Vagina (tissue), 2 donors: ENCODE data around the gene CD83. TPM values are rescaled to one million over a fixed set of nuclear protein-coding genes. Genes with fewer than 3 reads are reported as not detected.

Experiments used
- DNase-seq, 2 donors: peaks; one replicate each; pipeline ENCODE4 v3.0.0-alpha.2; 2017; ENCODE audit errors: extremely low spot score in 2 of 2
- H3K27ac ChIP-seq: fragments of 200-600 bp; sonication (generic); one replicate; pipeline ENCODE4 v1.5.1; 2019
- H3K27me3 ChIP-seq: fragments of 200-600 bp; sonication (generic); one replicate; pipeline ENCODE4 v1.5.1; 2019
- H3K36me3 ChIP-seq, 2 donors: fragments of 200-600 bp; sonication (generic); one replicate each; pipeline ENCODE4 v1.5.1; 2017 to 2019
- H3K4me1 ChIP-seq: fragments of 200-600 bp; sonication (generic); one replicate; pipeline ENCODE4 v1.5.1; 2019
- H3K4me3 ChIP-seq, 2 donors: fragments of 200-600 bp; sonication (generic); 1 replicate in 1 of 2; 2 replicates in 1 of 2; pipeline ENCODE4 v1.5.1; 2016 to 2019
- H3K9me3 ChIP-seq: fragments of 200-600 bp; sonication (generic); one replicate; pipeline ENCODE4 v1.5.1; 2019
- POLR2A ChIP-seq, 2 donors: fragments of 450-650 bp; IDR thresholded peaks; one replicate each; pipeline ENCODE4 v1.6.1; 2017; ENCODE audit warnings: antibody characterized with exemption in 2 of 2, mild to moderate bottlenecking in 2 of 2, moderate library complexity in 2 of 2
- POLR2AphosphoS5 ChIP-seq, 2 donors: sonication (generic); formaldehyde crosslinking; IDR thresholded peaks; one replicate each; pipeline ENCODE4 v1.9.0; 2017; ENCODE audit warnings: antibody characterized with exemption in 2 of 2, mild to moderate bottlenecking in 2 of 2, low read depth in 1 of 2; ENCODE audit not compliant: insufficient read depth in 1 of 2
- intact Hi-C: fragments of 100-400 bp; cut with DNase I; formaldehyde crosslinking; loops from one replicate; pipeline ENCODE4 v1.15.1; 2023
- total RNA-seq: library from RNA; depleted of rRNA; stranded (reverse); fragments of >200 nt; gene quantifications from one replicate; pipeline ENCODE4 v1.2.3, GENCODE V29; 2016
- TF ChIP-seq, protein P1 (sequence below), 3 experiments: fragments of 450-650 bp in 2 of 3; fragments of 200-600 bp in 1 of 3; sonication (generic) in 1 of 3; IDR thresholded peaks; one replicate each; pipeline ENCODE4 v1.5.1; 2017 to 2019; ENCODE audit warnings: antibody characterized with exemption in 3 of 3, mild to moderate bottlenecking in 2 of 3, moderate library complexity in 2 of 3

CD83 gene
- total RNA-seq, 1 donor from 2014 or later: 26.0 TPM

DNA sequence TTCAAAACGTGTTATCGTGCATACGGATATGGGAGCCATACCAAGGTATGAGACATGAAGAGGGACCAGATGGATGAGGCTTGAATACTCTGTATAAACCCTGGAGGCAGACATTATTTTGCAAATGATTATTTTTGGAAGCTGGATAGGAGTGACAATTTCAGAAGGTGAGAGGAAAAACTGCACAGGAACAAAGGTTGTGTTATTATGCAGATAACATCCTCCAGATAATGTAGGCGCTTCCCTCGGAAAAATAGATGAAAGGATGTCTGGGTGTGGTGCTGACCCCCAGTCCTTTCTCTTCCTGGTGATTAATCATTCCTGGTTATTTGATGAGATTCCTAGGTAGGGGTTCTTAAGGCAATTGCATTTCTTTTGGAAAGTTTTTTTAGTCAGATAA is 36.4 kb upstream of the CD83 start:
- Histone ChIP-seq H3K27me3 (no peaks in the 10 kb centered on the region), H3K4me3 (no peak overlapping the region), H3K36me3 (no peaks in the 10 kb centered on the region), H3K4me1 (peaks cover under 1% of the 10 kb centered on the region), H3K27ac (no peak overlapping the region), H3K9me3 (no peaks in the 10 kb centered on the region)
- intact Hi-C loops: no loop called here
- no peak for DNase-seq
- TF ChIP-seq POLR2A (IDR thresholded peaks at IDR 0.05) (no peak), POLR2AphosphoS5 (IDR thresholded peaks at IDR 0.05; ENCODE audit: insufficient read depth in 1 of 2, low read depth in 1 of 2) (no peak)
- TF ChIP-seq, protein P1, sequence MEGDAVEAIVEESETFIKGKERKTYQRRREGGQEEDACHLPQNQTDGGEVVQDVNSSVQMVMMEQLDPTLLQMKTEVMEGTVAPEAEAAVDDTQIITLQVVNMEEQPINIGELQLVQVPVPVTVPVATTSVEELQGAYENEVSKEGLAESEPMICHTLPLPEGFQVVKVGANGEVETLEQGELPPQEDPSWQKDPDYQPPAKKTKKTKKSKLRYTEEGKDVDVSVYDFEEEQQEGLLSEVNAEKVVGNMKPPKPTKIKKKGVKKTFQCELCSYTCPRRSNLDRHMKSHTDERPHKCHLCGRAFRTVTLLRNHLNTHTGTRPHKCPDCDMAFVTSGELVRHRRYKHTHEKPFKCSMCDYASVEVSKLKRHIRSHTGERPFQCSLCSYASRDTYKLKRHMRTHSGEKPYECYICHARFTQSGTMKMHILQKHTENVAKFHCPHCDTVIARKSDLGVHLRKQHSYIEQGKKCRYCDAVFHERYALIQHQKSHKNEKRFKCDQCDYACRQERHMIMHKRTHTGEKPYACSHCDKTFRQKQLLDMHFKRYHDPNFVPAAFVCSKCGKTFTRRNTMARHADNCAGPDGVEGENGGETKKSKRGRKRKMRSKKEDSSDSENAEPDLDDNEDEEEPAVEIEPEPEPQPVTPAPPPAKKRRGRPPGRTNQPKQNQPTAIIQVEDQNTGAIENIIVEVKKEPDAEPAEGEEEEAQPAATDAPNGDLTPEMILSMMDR (IDR thresholded peaks at IDR 0.05): no peak

DNA sequence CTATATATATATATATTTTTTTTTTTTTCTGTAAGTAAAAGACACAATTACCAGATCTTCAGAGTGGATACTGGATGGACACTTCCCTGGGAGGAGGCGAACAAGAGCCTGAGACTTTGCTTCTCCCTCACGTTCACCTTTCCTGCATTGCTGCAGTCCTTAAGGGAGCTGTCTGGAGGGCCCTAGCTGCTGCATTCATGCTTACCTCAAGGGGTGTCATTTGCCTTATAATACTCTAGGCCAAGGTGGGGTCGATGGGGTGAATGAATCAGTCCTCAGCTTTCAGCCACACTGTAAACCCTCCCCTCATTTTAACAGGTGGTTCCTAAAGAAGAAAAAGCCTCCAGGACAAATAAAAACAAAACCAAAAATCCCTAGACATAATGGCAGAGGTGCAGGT is 34.8 kb upstream of the CD83 start:
- Histone ChIP-seq H3K4me1 (no peaks in the 10 kb centered on the region), H3K27me3 (no peaks in the 10 kb centered on the region), H3K4me3 (no peak overlapping the region), H3K9me3 (no peaks in the 10 kb centered on the region), H3K27ac (no peak overlapping the region), H3K36me3 (no peaks in the 10 kb centered on the region)
- intact Hi-C loops: no loop called here
- no peak for TF ChIP-seq POLR2AphosphoS5 (IDR thresholded peaks at IDR 0.05; ENCODE audit: insufficient read depth in 1 of 2, low read depth in 1 of 2)
- no peak for DNase-seq

DNA sequence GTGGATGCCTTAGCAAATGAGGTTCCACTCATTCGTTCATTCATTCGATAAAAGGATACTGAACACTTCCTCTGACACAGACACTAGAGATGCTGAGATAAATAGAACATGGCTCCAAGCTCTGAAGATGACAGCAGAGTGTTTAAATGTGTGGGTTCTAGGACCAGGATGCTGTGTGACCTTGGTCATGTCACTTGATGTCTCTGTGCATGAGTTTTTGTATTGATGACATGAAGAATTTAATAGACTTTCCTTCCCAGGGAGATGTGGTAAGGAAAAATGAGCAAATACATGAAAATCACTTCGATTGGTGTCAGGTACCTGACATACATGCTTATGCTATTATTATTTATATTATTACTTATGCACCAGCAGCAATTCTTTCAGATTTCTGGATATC is 34.3 kb upstream of the CD83 start:
- H3K4me1 ChIP-seq: no peaks in the 10 kb centered on the region

DNA sequence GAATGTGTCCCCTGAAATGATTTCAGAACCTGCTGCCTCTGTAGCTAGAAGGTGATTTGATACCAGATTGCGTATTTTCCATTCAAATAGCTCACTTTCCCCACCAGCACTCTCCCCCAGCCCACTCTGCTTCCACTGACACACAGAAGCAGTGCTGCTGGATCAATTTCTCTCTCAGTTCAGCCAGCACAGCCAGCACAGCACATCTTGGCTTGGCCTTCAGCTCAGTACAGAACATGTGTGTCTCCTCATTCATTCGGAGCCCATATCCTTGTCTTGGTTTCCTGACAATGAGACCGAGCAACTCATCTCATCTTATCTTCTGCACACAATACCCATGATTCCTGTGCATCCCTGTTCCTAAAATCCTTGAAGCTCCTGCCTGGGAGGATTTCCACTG is 33.8 kb upstream of the CD83 start:
- Histone ChIP-seq H3K27ac (no peak overlapping the region), H3K4me3 (no peak overlapping the region), H3K27me3 (no peaks in the 10 kb centered on the region), H3K36me3 (no peaks in the 10 kb centered on the region), H3K4me1 (no peaks in the 10 kb centered on the region), H3K9me3 (no peaks in the 10 kb centered on the region)
- TF ChIP-seq, protein P1 (IDR thresholded peaks at IDR 0.05): no peak
- TF ChIP-seq POLR2AphosphoS5 (IDR thresholded peaks at IDR 0.05; ENCODE audit: insufficient read depth in 1 of 2, low read depth in 1 of 2) (no peak), POLR2A (IDR thresholded peaks at IDR 0.05) (no peak)
- no peak for DNase-seq
- intact Hi-C loops: no loop called here

More for the DNA sequence above, 34.3 kb upstream of the CD83 start:
- TF ChIP-seq POLR2A (IDR thresholded peaks at IDR 0.05) (no peak), POLR2AphosphoS5 (IDR thresholded peaks at IDR 0.05; ENCODE audit: insufficient read depth in 1 of 2, low read depth in 1 of 2) (no peak)
- TF ChIP-seq, protein P1 (IDR thresholded peaks at IDR 0.05): no peak
- no peak overlapping the region for H3K27ac ChIP-seq
- no peak overlapping the region for H3K4me3 ChIP-seq
- H3K36me3 ChIP-seq: no peaks in the 10 kb centered on the region
- H3K27me3 ChIP-seq: no peaks in the 10 kb centered on the region
- intact Hi-C loops: no loop called here
- H3K9me3 ChIP-seq: no peaks in the 10 kb centered on the region
- DNase-seq: no peak

DNA sequence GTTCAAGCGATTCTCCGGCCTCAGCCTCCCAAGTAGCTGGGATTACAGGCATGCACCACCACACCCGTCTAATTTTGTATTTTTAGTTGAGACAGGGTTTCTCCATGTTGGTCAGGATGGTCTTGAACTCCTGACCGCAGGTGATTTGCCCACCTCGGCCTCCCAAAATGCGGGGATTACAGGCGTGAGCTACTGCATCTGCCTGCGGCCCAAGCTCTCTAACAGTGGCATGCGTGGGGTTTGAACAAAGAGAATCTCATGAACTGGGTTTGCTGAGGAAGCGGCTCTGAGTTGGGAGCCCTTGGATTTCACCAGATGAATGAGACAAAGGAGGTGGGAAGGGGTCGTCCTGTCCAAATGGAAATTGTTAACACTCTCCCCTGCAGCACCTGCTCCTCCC is 33.2 kb upstream of the CD83 start:
- no peak for DNase-seq
- H3K4me3 ChIP-seq: no peak overlapping the region
- TF ChIP-seq POLR2A (IDR thresholded peaks at IDR 0.05) (no peak), POLR2AphosphoS5 (IDR thresholded peaks at IDR 0.05; ENCODE audit: insufficient read depth in 1 of 2, low read depth in 1 of 2) (no peak)
- TF ChIP-seq, protein P1 (IDR thresholded peaks at IDR 0.05): no peak
- no peak overlapping the region for H3K27ac ChIP-seq
- no peaks in the 10 kb centered on the region for H3K36me3 ChIP-seq
- no peaks in the 10 kb centered on the region for H3K27me3 ChIP-seq
- intact Hi-C loops: no loop called here
- H3K9me3 ChIP-seq: no peaks in the 10 kb centered on the region
- no peaks in the 10 kb centered on the region for H3K4me1 ChIP-seq
